G401 (cell line): ENCODE measurements around the gene COL15A1. TPM values are rescaled to one million over a fixed set of nuclear protein-coding genes. Genes with fewer than 3 reads are reported as not detected.
"Not testable (repeated sequence)": the region's sequence is repeated elsewhere in the genome, so short reads cannot be mapped to it uniquely, and the experiment has no call there.

Experiments
- DNase-seq: peaks from one replicate; pipeline ENCODE4 v3.0.0-alpha.2; 2015; ENCODE audit warnings: low spot score
- in situ Hi-C: cut with HindIII; loops from 2 replicates; pipeline ENCODE4 v1.10.0; 2016; ENCODE audit warnings: low sequenced_read_pairs, mixed read lengths
- total RNA-seq: library from RNA; depleted of rRNA; stranded (reverse); fragments of >200 nt; shearing (Covaris generic); gene quantifications from 2 replicates; pipeline ENCODE4 v1.2.3, GENCODE V29; 2014

Gene COL15A1
- total RNA-seq, 1 experiment from 2014 or later, result not detected

- no peak for DNase-seq
- in situ Hi-C loops, result no loop called here
Observed at GRCh38 chr9:99002706-99003105, 59.0 kb downstream of the COL15A1 start.

- no peak for DNase-seq
- in situ Hi-C loops, result no loop called here
Observed at GRCh38 chr9:99003308-99003707, 59.6 kb downstream of the COL15A1 start.

- DNase-seq, result no peak
- in situ Hi-C loops, result no loop called here
Observed at GRCh38 chr9:99004115-99004514, 60.4 kb downstream of the COL15A1 start.

- in situ Hi-C loops, result no loop called here
- no peak for DNase-seq
Observed at GRCh38 chr9:99004717-99005460, 61.2 kb downstream of the COL15A1 start.

- in situ Hi-C loops, result no loop called here
- DNase-seq, result no peak
Observed at GRCh38 chr9:99005651-99006050, 61.9 kb downstream of the COL15A1 start.

GRCh38 chr9:99006511-99006910, 62.8 kb downstream of the COL15A1 start:
- in situ Hi-C loops, result no loop called here
- no peak for DNase-seq

- in situ Hi-C loops, result no loop called here
- DNase-seq, result no peak
Observed at GRCh38 chr9:99006979-99007378, 63.3 kb downstream of the COL15A1 start.

GRCh38 chr9:99008203-99008602, 64.5 kb downstream of the COL15A1 start:
- in situ Hi-C loops, result no loop called here
- DNase-seq, result no peak

- in situ Hi-C loops, result not testable (repeated sequence)
Observed at GRCh38 chr9:99010393-99010792, 66.7 kb downstream of the COL15A1 start.

GRCh38 chr9:99011161-99011709, 67.5 kb downstream of the COL15A1 start:
- in situ Hi-C loops, result no loop called here
- no peak for DNase-seq

More at GRCh38 chr9:99010393-99010792, 66.7 kb downstream of the COL15A1 start:
- not testable (repeated sequence) for DNase-seq

- no peak for DNase-seq
- in situ Hi-C loops, result no loop called here
Observed at GRCh38 chr9:99012957-99013512, 69.3 kb downstream of the COL15A1 start.

GRCh38 chr9:99013550-99013949, 69.8 kb downstream of the COL15A1 start:
- DNase-seq, result no peak
- in situ Hi-C loops, result no loop called here

- in situ Hi-C loops, result no loop called here
- DNase-seq, result no peak
Observed at GRCh38 chr9:99015448-99015847, 71.7 kb downstream of the COL15A1 start.

- in situ Hi-C loops, result no loop called here
- no peak for DNase-seq
Observed at GRCh38 chr9:99015890-99016289, 72.2 kb downstream of the COL15A1 start.

GRCh38 chr9:99016681-99017387, 73.1 kb downstream of the COL15A1 start:
- in situ Hi-C loops, result no loop called here
- DNase-seq, result no peak

- in situ Hi-C loops, result no loop called here
- DNase-seq, result no peak
Observed at GRCh38 chr9:99018653-99019052, 74.9 kb downstream of the COL15A1 start.

- DNase-seq, result no peak
Observed at GRCh38 chr9:99019510-99020331, 76.0 kb downstream of the COL15A1 start.

GRCh38 chr9:99020786-99021436, 77.2 kb downstream of the COL15A1 start:
- in situ Hi-C loops, result no loop called here
- DNase-seq, result no peak

More at GRCh38 chr9:99019510-99020331, 76.0 kb downstream of the COL15A1 start:
- in situ Hi-C loops, result no loop called here

GRCh38 chr9:99021512-99021911, 77.8 kb downstream of the COL15A1 start:
- in situ Hi-C loops, result no loop called here
- no peak for DNase-seq
